HG03135 (cell line): ENCODE results near the gene P2RY11.

Source experiments
- ATAC-seq: cut with Tn5 transposase; IDR thresholded peaks from one replicate; pipeline ENCODE4 v1.9.1; 2021; ENCODE audit warnings: mild to moderate bottlenecking, moderate library complexity; ENCODE audit not compliant: unreplicated experiment

The P2RY11 gene

DNA sequence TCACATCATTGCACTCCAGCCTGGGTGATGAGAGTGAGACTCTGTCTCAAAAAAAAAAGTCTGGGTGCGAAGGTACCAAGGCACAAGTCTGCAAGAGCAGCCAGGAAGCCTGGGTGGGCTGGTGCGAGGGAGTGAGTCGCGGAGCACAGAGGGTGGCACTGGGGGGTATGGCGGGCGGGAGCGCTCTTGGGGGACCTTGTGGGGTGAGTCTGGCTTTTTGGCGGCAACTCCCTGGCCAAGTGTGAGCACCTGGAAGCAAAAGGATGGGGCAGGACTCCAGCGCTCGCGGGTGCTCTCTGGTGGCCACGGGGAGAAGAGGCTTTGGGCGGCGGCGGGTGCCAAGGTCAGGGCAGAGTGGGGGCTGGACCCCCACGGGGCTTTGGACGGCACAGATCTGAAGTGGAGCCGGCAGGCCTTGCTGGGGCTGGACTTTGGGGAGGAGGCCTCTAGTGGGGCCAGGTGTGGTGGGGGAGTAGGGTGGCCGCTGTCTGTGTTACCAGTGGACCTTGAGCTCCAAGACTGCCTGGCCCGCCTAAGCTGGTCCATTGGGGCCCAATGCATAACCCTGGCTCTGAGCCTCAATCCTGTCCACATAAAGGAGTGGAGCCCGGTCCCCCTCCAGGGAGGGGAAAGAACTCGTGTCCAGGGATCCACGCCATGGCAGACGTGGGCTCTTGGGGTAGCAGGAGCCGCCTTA is 1.6 kb downstream of the P2RY11 start:
- no peak for ATAC-seq

GRCh38 chr19:10113592-10113963 is 2.1 kb downstream of the P2RY11 start:
- no peak for ATAC-seq

- ATAC-seq = no peak
Measured at GRCh38 chr19:10113964-10114650, 2.6 kb downstream of the P2RY11 start.

DNA sequence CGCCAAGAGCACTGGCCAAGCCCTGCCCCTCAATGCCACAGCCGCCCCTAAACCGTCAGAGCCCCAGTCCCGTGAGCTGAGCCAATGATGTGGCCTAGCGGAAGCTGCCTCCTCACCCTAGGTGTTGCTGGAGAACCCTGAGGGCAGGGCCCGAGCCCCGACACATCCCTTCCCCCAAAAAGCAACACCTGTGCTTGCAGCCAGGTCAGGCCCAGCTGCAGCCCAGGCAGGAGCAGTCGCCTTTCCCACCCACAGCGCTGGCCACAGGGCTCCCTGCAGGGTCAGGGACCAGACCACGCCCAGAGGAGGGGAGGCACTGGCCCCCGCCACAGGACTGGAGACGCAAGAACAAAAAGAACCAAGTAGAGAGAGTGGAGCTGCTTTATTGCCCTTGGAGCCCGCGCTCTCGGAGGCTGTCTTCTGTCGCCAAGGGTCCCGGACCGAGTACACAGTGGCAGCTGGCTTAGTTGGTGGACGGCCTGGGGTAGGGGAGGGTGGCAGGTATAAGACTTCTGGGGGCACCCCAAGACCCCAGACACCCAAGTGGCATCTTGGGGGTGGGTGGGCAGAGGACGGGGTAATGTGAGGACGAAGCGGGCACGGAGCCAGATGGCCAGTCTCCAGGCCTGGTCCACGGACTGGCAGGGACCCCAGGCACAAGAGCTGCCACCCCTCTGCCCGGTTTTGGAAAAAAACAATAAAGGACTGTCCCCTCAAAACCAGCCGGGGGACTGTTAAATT is 3.3 kb downstream of the P2RY11 start:
- ATAC-seq = no peak

DNA sequence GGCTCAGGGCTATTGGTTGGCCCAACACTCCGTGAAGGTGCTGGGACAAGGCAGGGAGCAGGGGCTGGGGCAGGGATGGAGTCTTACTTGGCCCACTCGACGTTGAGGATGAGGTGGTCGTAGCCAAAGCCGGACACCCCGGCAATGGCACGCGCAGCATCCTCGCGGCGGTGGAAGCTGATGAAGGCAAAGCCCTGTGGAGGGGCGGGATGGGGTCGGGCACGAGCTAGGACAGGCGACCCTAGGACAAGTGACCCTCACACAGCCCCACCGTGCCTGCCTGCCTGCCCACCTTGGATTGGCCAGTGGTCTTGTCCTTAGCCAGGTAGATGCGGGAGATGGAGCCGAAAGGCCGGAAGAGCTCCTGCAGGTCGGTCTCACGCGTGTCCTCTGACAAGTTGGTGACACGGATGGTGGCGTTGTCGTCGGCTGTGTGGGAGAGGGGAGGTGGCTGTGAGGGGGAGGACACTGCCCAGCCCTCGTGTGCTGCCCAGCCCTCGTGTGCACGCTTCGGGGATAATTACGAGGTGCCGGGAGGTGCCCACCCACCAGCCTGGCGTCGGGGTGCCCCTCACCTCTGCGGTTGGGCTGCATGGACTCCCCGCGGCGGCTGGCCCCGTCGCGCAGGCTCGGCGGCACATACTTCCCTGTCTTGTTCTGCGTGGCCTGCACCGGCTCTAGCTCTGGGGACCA is 4.0 kb downstream of the P2RY11 start:
- ATAC-seq = no peak

DNA sequence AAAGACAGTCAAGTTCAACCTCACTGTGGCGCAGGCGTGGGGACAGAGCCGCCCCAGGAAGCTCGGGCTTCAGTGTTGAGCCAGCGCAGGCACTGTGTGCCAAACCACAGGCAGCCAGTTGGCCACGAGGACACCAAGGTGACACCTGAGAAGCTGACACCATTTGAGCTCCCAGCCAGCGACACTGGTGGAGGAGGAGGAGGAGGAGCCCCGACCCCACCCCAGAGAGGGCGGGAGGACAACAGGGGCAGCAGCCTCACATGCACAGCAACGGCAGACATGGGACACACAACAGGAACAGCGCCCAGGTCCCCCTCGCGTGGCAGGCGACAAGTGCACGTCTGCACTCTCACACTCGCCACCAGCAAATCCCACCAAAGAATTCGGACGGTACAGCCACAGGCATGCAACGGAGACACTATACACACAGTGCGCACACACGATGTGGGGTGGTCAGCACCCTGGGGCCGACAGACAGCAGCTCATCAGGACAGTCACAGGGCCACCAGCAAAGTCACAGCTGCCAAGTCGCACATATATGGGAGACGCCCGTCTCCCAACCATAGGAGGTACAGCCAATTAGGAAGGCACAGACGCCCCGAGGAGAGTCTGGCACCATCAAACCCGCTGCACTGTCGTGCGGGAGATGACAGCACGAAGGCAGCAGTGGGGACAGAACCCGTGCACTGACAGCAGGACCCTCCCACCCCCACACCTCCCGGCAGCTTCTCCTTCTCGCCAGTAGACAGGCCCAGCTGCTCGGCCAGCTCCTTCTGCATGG is 4.8 kb downstream of the P2RY11 start:
- ATAC-seq = no peak

GRCh38 chr19:10116866-10117616 is 5.5 kb downstream of the P2RY11 start:
- no peak for ATAC-seq

DNA sequence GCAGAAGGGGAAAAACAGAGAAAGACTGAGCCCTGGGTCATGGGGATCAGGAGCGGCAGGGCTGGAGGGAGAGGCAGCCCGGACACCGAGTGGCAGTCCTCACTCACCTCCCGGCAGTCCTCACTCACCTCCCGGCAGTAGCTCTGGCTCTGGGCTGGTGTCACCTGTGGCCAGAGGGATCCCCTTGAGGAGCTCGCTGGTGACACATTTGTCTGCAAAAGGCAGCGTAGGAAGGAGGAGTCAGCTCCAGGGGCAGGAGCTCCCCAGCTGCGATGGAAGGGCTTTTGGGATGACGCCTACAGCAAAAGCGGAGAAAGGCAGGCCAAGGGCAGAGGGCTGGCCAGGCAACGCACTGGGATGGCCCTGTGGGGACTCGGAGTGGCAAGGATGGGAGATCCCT is 7.5 kb downstream of the P2RY11 start:
- no peak for ATAC-seq

GRCh38 chr19:10120538-10121189 is 9.2 kb downstream of the P2RY11 start:
- no peak for ATAC-seq

GRCh38 chr19:10122045-10122444 is 10.6 kb downstream of the P2RY11 start:
- no peak for ATAC-seq

- ATAC-seq = no peak
Measured at GRCh38 chr19:10124429-10124828, 12.9 kb downstream of the P2RY11 start.

- ATAC-seq = no peak
Measured at GRCh38 chr19:10126213-10126639, 14.7 kb downstream of the P2RY11 start.

GRCh38 chr19:10132905-10133304 is 21.4 kb downstream of the P2RY11 start:
- ATAC-seq = no peak

- no peak for ATAC-seq
Measured at GRCh38 chr19:10133596-10133995, 22.1 kb downstream of the P2RY11 start.

DNA sequence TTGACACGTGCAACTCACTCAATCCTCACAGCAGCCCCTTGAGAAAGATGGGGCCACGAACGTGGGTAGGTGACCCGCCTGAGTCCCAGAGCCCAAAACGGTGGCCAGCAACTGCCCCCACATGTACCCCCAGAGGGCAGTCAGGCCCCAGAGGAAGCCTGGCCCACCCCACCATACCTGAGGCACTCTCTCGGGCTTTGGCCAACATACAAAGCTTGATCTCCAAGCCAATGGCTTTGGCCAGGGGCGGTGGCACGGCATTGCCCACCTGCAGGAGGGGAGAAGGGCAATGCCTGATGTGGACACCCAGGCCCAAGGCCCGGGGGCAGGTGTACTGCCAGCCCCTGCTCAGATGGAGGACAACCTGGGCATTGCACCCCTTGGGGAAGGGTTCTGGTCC is 22.5 kb downstream of the P2RY11 start:
- ATAC-seq = no peak

DNA sequence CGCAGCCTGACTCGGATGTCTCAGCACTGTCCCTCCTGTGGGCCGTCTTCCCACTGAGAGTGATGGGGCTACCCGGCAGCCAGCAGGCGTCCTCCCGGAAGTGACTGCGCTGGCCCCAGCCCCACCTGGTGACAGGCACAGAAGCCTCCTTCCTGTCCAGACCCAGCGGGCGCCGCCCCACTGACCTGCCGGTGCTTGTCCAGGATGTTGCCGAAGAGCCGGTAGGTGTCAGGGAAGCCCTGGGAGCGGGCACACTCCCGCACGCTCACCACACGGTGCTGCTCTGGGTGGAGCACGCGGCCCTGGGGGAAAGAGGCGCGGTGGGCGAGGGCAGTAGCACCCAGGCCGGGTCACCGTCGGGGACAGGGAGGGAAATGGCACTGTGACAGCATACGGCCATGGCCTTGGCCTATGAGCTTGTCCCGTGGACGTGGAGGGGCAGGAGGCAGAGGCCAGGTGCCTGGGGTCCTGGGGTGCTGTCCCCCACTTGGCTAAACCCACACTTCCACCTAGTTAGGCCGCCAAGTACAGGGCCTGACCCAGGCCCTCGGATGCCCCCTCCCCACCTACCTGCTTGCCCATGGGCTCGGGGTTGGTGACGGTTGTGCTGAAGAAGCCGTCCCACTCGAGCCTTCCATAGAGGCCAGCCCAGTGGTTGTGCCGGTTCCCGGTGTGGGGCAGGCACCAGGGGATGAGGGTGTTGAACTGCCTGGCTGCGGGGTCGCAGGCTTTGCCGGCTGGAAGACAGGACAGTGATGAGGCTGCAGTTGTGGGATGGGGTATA is 24.2 kb downstream of the P2RY11 start:
- no peak for ATAC-seq

DNA sequence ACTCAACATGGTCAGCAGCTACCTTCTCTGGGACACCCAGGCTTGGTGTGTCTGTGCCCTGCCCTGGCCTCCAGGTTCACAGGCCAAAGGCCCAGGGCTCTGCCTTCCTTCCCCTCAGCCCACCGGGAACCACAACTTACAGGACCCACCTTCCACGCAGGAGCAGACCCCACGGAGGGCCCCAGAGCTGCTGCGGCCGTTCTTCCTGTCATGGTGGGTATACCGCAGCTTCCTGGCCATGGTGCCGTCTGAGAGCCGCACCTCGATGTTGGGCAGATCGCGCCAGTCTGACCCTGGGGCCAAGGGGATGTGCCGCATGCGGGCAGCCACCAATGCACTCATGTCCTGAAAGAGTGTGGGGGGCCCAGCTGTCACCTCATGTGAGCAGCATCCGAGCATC is 25.4 kb downstream of the P2RY11 start:
- ATAC-seq = no peak
